BJ (cell line): ENCODE results near the gene SPDYA. TPM values are rescaled to one million over a fixed set of nuclear protein-coding genes. Genes with fewer than 3 reads are reported as not detected.
"Not testable (repeated sequence)": the region's sequence is repeated elsewhere in the genome, so short reads cannot be mapped to it uniquely, and the experiment has no call there.

ENCODE experiments used
- CTCF ChIA-PET: fragments of 350-600 bp; formaldehyde crosslinking; extraction: SDS; loops from one replicate; lab custom pipeline; 2021; ENCODE audit warnings: antibody characterized with exemption, inconsistent platforms; lab: Yijun Ruan, JAX
- POLR2A ChIA-PET: fragments of 300-600 bp; sonication (Branson Sonifier 250); formaldehyde crosslinking; extraction: SDS; loops from one replicate; lab custom pipeline; 2021; ENCODE audit warnings: antibody characterized with exemption; lab: Charles Lee
- DNase-seq: peaks from one replicate; pipeline ENCODE4 v3.0.0-alpha.2; 2011; ENCODE audit warnings: low read depth
- H3K27me3 ChIP-seq: 2 replicates; pipeline ENCODE4 v1.6.0; 2011; ENCODE audit warnings: low read length; ENCODE audit not compliant: control insufficient read depth, insufficient read depth
- H3K36me3 ChIP-seq: 2 replicates; pipeline ENCODE4 v1.5.1; 2011; ENCODE audit warnings: low read length; ENCODE audit not compliant: control insufficient read depth, insufficient read depth
- H3K4me3 ChIP-seq: 2 replicates; pipeline ENCODE4 v1.5.1; 2011; ENCODE audit warnings: low read depth, mild to moderate bottlenecking, control low read depth, low read length
- CTCF ChIP-seq: IDR thresholded peaks from 2 replicates; pipeline ENCODE4 v1.5.1; 2011; ENCODE audit warnings: low read depth, mild to moderate bottlenecking, control low read depth, inconsistent platforms, low read length, moderate library complexity; ENCODE audit not compliant: insufficient read depth
- polyA plus RNA-seq: library from polyadenylated mRNA; depleted of rRNA; stranded (reverse); fragments of >200 nt; gene quantifications from 2 replicates; pipeline ENCODE4 v1.2.3, GENCODE V29; 2011

The SPDYA gene
- polyA plus RNA-seq, 1 experiment = not detected

GRCh38 chr2:28778392-28778791 is 32.2 kb upstream of the SPDYA start:
- H3K4me3 ChIP-seq = no peak overlapping the region
- DNase-seq = no peak
- H3K36me3 ChIP-seq = peaks cover 7% of the 10 kb centered on the region
- TF ChIP-seq CTCF = no peak
- no peaks in the 10 kb centered on the region for H3K27me3 ChIP-seq
- POLR2A ChIA-PET = no interaction called here
- CTCF ChIA-PET = interaction anchor here (1.3 kb wide), 1 partner anchor 11 kb away, joined by 5 read pairs; no protein-coding TSS in a partner anchor

GRCh38 chr2:28779001-28779400 is 31.6 kb upstream of the SPDYA start:
- TF ChIP-seq CTCF = no peak
- CTCF ChIA-PET = interaction anchor here (1.3 kb wide), 1 partner anchor 11 kb away, joined by 5 read pairs; no protein-coding TSS in a partner anchor
- Histone ChIP-seq H3K36me3 (peaks cover 7% of the 10 kb centered on the region), H3K27me3 (no peaks in the 10 kb centered on the region), H3K4me3 (no peak overlapping the region)
- DNase-seq = no peak
- POLR2A ChIA-PET = no interaction called here

- no peak for DNase-seq
- H3K27me3 ChIP-seq = no peaks in the 10 kb centered on the region
- ChIA-PET POLR2A (no interaction called here), CTCF (no interaction called here)
- TF ChIP-seq CTCF = no peak
- no peak overlapping the region for H3K4me3 ChIP-seq
- H3K36me3 ChIP-seq = peaks cover 8% of the 10 kb centered on the region
Measured at GRCh38 chr2:28780496-28780895, 30.1 kb upstream of the SPDYA start.

- ChIA-PET POLR2A (no interaction called here), CTCF (interaction anchor here (1.0 kb wide), 1 partner anchor 189 kb away, joined by 4 read pairs; no protein-coding TSS in a partner anchor)
- no peak for DNase-seq
- Histone ChIP-seq H3K4me3 (no peak overlapping the region), H3K36me3 (peaks cover 9% of the 10 kb centered on the region), H3K27me3 (no peaks in the 10 kb centered on the region)
- TF ChIP-seq CTCF = no peak
Measured at GRCh38 chr2:28782423-28782822, 28.2 kb upstream of the SPDYA start.

- CTCF ChIA-PET = interaction anchor here (1.7 kb wide), 1 partner anchor 190 kb away, joined by 7 read pairs; no protein-coding TSS in a partner anchor
- H3K4me3 ChIP-seq, DNase-seq, H3K27me3 ChIP-seq, POLR2A ChIA-PET: not testable (repeated sequence)
- H3K36me3 ChIP-seq = peaks cover 11% of the 10 kb centered on the region
Measured at GRCh38 chr2:28784570-28784969, 26.1 kb upstream of the SPDYA start.

- no peak for TF ChIP-seq CTCF
- no peak for DNase-seq
- Histone ChIP-seq H3K27me3 (no peaks in the 10 kb centered on the region), H3K4me3 (no peak overlapping the region), H3K36me3 (0 out of 2 replicates have a peak, but pooled peaks cover 2% of the 10 kb centered on the region)
- POLR2A ChIA-PET = no interaction called here
- CTCF ChIA-PET = no interaction called here
Measured at GRCh38 chr2:28796620-28797019, 14.0 kb upstream of the SPDYA start.
